K562 (cell line): Measurements from ENCODE around the gene ASXL2. TPM values are rescaled to one million over a fixed set of nuclear protein-coding genes. Genes with fewer than 3 reads are reported as not detected.

ENCODE experiments used
- ATAC-seq: fragments of 200-7000 bp; cut with Tn5 transposase; 3 replicates; pipeline ENCODE4 v1.9.1; 2020; ENCODE audit warnings: moderate library complexity
- BruUV-seq: library from RNA; stranded (reverse); fragments of 400-500 nt; replicated peaks from 2 replicates; lab custom pipeline; 2021; lab: Mats Ljungman, UMichigan
- CTCF ChIA-PET: fragments of 300-600 bp; formaldehyde crosslinking; extraction: SDS; loops from one replicate; lab custom pipeline; 2021; ENCODE audit warnings: low intra/inter-chr PET ratio; lab: Yijun Ruan, JAX
- POLR2A ChIA-PET: fragments of 300-600, 350-650 bp; sonication (Branson Sonifier 250); formaldehyde crosslinking; extraction: SDS; loops from one replicate; lab custom pipeline; 2021; ENCODE audit warnings: antibody characterized with exemption, inconsistent platforms; lab: Yijun Ruan, JAX
- DNase-seq, 4 experiments: peaks; one replicate each; pipeline versions ENCODE4 v3.0.0 to v3.0.0-alpha.2; 2011 to 2018; ENCODE audit warnings: low spot score in 3 of 4, mixed read lengths in 3 of 4; ENCODE audit errors: extremely low read depth in 1 of 4
- FAIRE-seq: peaks from 2 replicates; lab custom pipeline; 2011; peaks lifted over from hg19 to GRCh38; lab: Jason Lieb, UNC
- H2AFZ ChIP-seq: 2 replicates; pipeline ENCODE4 v1.6.0; 2011; ENCODE audit warnings: low read depth, low read length, control low read depth, inconsistent platforms
- H3K27ac ChIP-seq: fragments of 200-600 bp; 3 replicates; pipeline ENCODE4 v1.8.0; 2011; ENCODE audit warnings: low read depth, mild to moderate bottlenecking, control low read depth, inconsistent platforms, low read length, moderate library complexity, mixed read lengths; ENCODE audit errors: extremely low read depth
- H3K27me3 ChIP-seq, 2 experiments: fragments of 300-600 bp in 1 of 2; 2 replicates in 1 of 2; 3 replicates in 1 of 2; pipeline versions ENCODE4 v1.6.0 to v1.8.0; 2011; ENCODE audit warnings: inconsistent platforms in 2 of 2, low read length in 2 of 2, mild to moderate bottlenecking in 1 of 2, mixed read lengths in 1 of 2, moderate library complexity in 1 of 2; ENCODE audit not compliant: control insufficient read depth in 2 of 2, insufficient read depth in 2 of 2
- H3K36me3 ChIP-seq: fragments of 300-600 bp; 3 replicates; pipeline ENCODE4 v1.8.0; 2011; ENCODE audit warnings: mild to moderate bottlenecking, low read length, inconsistent platforms; ENCODE audit not compliant: control insufficient read depth, insufficient read depth
- H3K4me1 ChIP-seq, 2 experiments: fragments of 200-600 bp in 1 of 2; replicated peaks in 1 of 2; 2 replicates in 1 of 2; 3 replicates in 1 of 2; pipeline versions ENCODE4 v1.5.1 to v1.8.0; 2011; ENCODE audit warnings: inconsistent platforms in 2 of 2, low read length in 2 of 2, mild to moderate bottlenecking in 1 of 2, mixed read lengths in 1 of 2, moderate library complexity in 1 of 2; ENCODE audit not compliant: control insufficient read depth in 2 of 2, insufficient read depth in 2 of 2
- H3K4me2 ChIP-seq: 2 replicates; pipeline ENCODE4 v1.6.1; 2011; ENCODE audit warnings: low read length, control low read depth, inconsistent platforms, mixed read lengths; ENCODE audit not compliant: insufficient read depth
- H3K4me3 ChIP-seq: fragments of 200-600 bp; sonication (generic), shearing (Covaris generic); 2 replicates; pipeline ENCODE4 v1.5.1; 2016; ENCODE audit warnings: control low read depth, inconsistent platforms
- H3K79me2 ChIP-seq: fragments of 200-600 bp; 3 replicates; pipeline ENCODE4 v1.8.0; 2011; ENCODE audit warnings: low read length, inconsistent platforms; ENCODE audit not compliant: control insufficient read depth, insufficient read depth
- H3K9ac ChIP-seq, 2 experiments: 2 replicates each; pipeline versions ENCODE4 v1.6.0 to v1.6.1; 2011; ENCODE audit warnings: low read depth in 2 of 2, low read length in 2 of 2, control low read depth in 1 of 2, inconsistent platforms in 1 of 2, mild to moderate bottlenecking in 1 of 2, mixed read lengths in 1 of 2; ENCODE audit not compliant: insufficient read depth in 1 of 2
- H3K9me1 ChIP-seq: one replicate; pipeline ENCODE4 v1.6.0; 2011; ENCODE audit warnings: inconsistent platforms, mild to moderate bottlenecking, low read length, moderate library complexity; ENCODE audit not compliant: control insufficient read depth, insufficient read depth
- H3K9me3 ChIP-seq: replicated peaks from 2 replicates; pipeline ENCODE4 v1.5.1; 2011; ENCODE audit warnings: low read depth, low read length, inconsistent platforms; ENCODE audit not compliant: control insufficient read depth, insufficient read depth
- H4K20me1 ChIP-seq: replicated peaks from 2 replicates; pipeline ENCODE4 v1.6.1; 2011; ENCODE audit warnings: low read length, inconsistent platforms, mixed read lengths; ENCODE audit not compliant: control insufficient read depth, insufficient read depth
- ATF4 ChIP-seq: fragments of 450-650 bp; formaldehyde crosslinking; IDR thresholded peaks from 2 replicates; pipeline ENCODE4 v1.4.0; 2022; ENCODE audit warnings: mild to moderate bottlenecking, moderate library complexity
- IFI16 ChIP-seq: fragments of 250-450 bp; sonication (Bioruptor Pico); IDR thresholded peaks from 2 replicates; pipeline ENCODE4 v2.1.2; 2022; ENCODE audit warnings: mild to moderate bottlenecking, inconsistent platforms
- IRF2 ChIP-seq: sonication (generic); formaldehyde crosslinking; IDR thresholded peaks from 2 replicates; pipeline ENCODE4 v1.8.1; 2022; ENCODE audit warnings: mild to moderate bottlenecking, missing genetic modification reagents
- NFYB ChIP-seq: IDR thresholded peaks from 2 replicates; pipeline ENCODE4 v1.6.1; 2011; ENCODE audit warnings: mild to moderate bottlenecking, moderate library complexity; ENCODE audit not compliant: insufficient read length; ENCODE audit errors: extremely low read depth
- PTRF ChIP-seq: fragments of 450-650 bp; IDR thresholded peaks from 2 replicates; pipeline ENCODE4 v1.6.1; 2016; ENCODE audit warnings: mild to moderate bottlenecking, missing genetic modification characterization, missing compliant biosample characterization
- RFX7 ChIP-seq: fragments of 250-450 bp; sonication (Bioruptor Pico); IDR thresholded peaks from 2 replicates; pipeline ENCODE4 v1.5.1; 2021; ENCODE audit warnings: mild to moderate bottlenecking
- SMAD2 ChIP-seq: fragments of 150-350 bp; IDR thresholded peaks from 2 replicates; pipeline ENCODE4 v1.6.1; 2014; ENCODE audit warnings: low read depth, mild to moderate bottlenecking, low read length
- TCF7 ChIP-seq: sonication (generic); IDR thresholded peaks from 2 replicates; pipeline ENCODE4 v1.6.1; 2016; ENCODE audit warnings: antibody characterized with exemption, borderline replicate concordance
- ZBTB40 ChIP-seq, 2 experiments: fragments of 450-650 bp in 1 of 2; sonication (generic) in 1 of 2; formaldehyde crosslinking in 1 of 2; IDR thresholded peaks; 2 replicates each; pipeline versions ENCODE4 v1.7.1 to v1.9.0; 2016 to 2022; ENCODE audit warnings: inconsistent platforms in 1 of 2, mild to moderate bottlenecking in 1 of 2, missing genetic modification reagents in 1 of 2
- ZFP36 ChIP-seq: fragments of 150-350 bp; IDR thresholded peaks from 2 replicates; pipeline ENCODE4 v1.6.1; 2018; ENCODE audit warnings: low read length, low read depth; ENCODE audit not compliant: partially characterized antibody
- ZNF124 ChIP-seq: sonication (generic); formaldehyde crosslinking; IDR thresholded peaks from 2 replicates; pipeline ENCODE4 v1.8.1; 2022; ENCODE audit warnings: missing genetic modification reagents
- ZNF77 ChIP-seq: fragments of 250-450 bp; sonication (Bioruptor Pico); IDR thresholded peaks from 2 replicates; pipeline ENCODE4 v1.5.0; 2020
- WGBS: fragments of 100-300 bp; shearing (Covaris generic); methylation state at CpG from one replicate; pipeline ENCODE4 v1.1.6; 2016; ENCODE audit warnings: low coverage, mixed read lengths; ENCODE audit not compliant: insufficient coverage; ENCODE audit errors: missing lambda C conversion rate; 5-methylcytosine and 5-hydroxymethylcytosine counted together
- in situ Hi-C: fragments of 300-500 bp; cut with MboI; formaldehyde crosslinking; loops from 4 replicates; pipeline ENCODE4 v1.15.0; 2018; ENCODE audit warnings: inconsistent platforms, mixed read lengths
- intact Hi-C: fragments of 100-400 bp; cut with micrococcal nuclease; formaldehyde crosslinking; loops from 2 replicates; pipeline ENCODE4 v1.14.2; 2022
- polyA plus RNA-seq, 8 experiments: library from polyadenylated mRNA; depleted of rRNA in 4 of 8; stranded (reverse) in 5 of 8; unstranded in 3 of 8; fragments of >200 nt; fragmentation: Nextera tagmentation in 2 of 8; fragmentation: Illumina TruSeq in 1 of 8; extraction: Ambion mirVana in 2 of 8; extraction: Trizol in 1 of 8; gene quantifications; 2 replicates each; pipeline versions ENCODE4 v1.2.1 to v1.2.3, GENCODE V29; 2011 to 2014; ENCODE audit warnings: inconsistent platforms in 1 of 8, missing spikeins in 1 of 8
- total RNA-seq, 7 experiments: library from RNA; depleted of rRNA in 6 of 7; stranded (reverse); fragments of >200 nt in 6 of 7; fragmentation: Illumina TruSeq in 2 of 7; extraction: Trizol in 2 of 7; gene quantifications; 2 replicates each; pipeline versions ENCODE4 v1.2.1 to v1.2.3, GENCODE V29; 2011 to 2021; ENCODE audit warnings: low replicate concordance in 1 of 7

Gene ASXL2
- total and polyA plus RNA-seq, 9 of the 15 experiments (the other 6 are each of a cell fraction or from before 2014, with no cell fraction given), result 2.2 to 25.9 (median 9.0) TPM

- no peak for TF ChIP-seq NFYB
- TF ChIP-seq SMAD2, result no peak
- no peak for TF ChIP-seq ZNF77
- TF ChIP-seq IRF2, result no peak
- no peak for TF ChIP-seq ZFP36
- no peak for TF ChIP-seq ZNF124
- no peak for TF ChIP-seq RFX7 (CRISPR knock-in tag)
- no peak for TF ChIP-seq ATF4 (CRISPR knock-in tag)
- no peak for TF ChIP-seq TCF7
- no peak for TF ChIP-seq PTRF (tag)
These were observed 120.4 kb downstream of the ASXL2 start (continued) for GRCh38 chr2:25757906-25758305.

GRCh38 chr2:25756536-25756935 lies 121.8 kb downstream of the ASXL2 start:
- Histone ChIP-seq H3K9me3 (no peaks in the 10 kb centered on the region), H4K20me1 (no peaks in the 10 kb centered on the region; the same call in 1 of the 2 replicates), H3K9me1 (no peaks in the 10 kb centered on the region), H3K4me3 (no peak overlapping the region), H3K79me2 (no peaks in the 10 kb centered on the region), H3K36me3 (peaks cover 87% of the 10 kb centered on the region), H3K27ac (no peak overlapping the region), H3K9ac (no peak overlapping the region), H3K4me1 (no peaks in the 10 kb centered on the region), H3K27me3 (no peaks in the 10 kb centered on the region), H3K4me2 (no peak overlapping the region), H2AFZ (no peak overlapping the region)
- FAIRE-seq (no peak), DNase-seq (no peak), ATAC-seq (no peak)
- 98% methylated on average over 4 of the region's 4 CpGs for WGBS
- intact Hi-C loops, result no loop called here
- peak; percentile 62 for TF ChIP-seq ZBTB40 (IDR thresholded peaks at IDR 0.05)
- no peak for TF ChIP-seq ZBTB40 (CRISPR knock-in tag; IDR thresholded peaks at IDR 0.05)
- TF ChIP-seq IFI16 (CRISPR knock-in tag), result no peak
- CTCF ChIA-PET, result no interaction called here
- POLR2A ChIA-PET, result no interaction called here
- no TSS peak for BruUV-seq
- in situ Hi-C loops, result no loop called here
